GM12878 (cell line): ENCODE data around the gene SYNPO. TPM values are rescaled to one million over a fixed set of nuclear protein-coding genes. Genes with fewer than 3 reads are reported as not detected.

Experiments
- ATAC-seq: fragments of 200-7000 bp; cut with Tn5 transposase; 3 replicates; pipeline ENCODE4 v1.9.1; 2020; ENCODE audit warnings: mild to moderate bottlenecking, moderate library complexity
- BruUV-seq: library from RNA; stranded (reverse); fragments of 400-500 nt; replicated peaks from 2 replicates; lab custom pipeline; 2021; lab: Mats Ljungman, UMichigan
- CTCF ChIA-PET: fragments of 300-600 bp; sonication (Branson Sonifier 250); formaldehyde crosslinking; extraction: SDS; loops from one replicate; lab custom pipeline; 2021; ENCODE audit warnings: inconsistent platforms; lab: Yijun Ruan, JAX
- POLR2A ChIA-PET: fragments of 350-600 bp; formaldehyde crosslinking; extraction: SDS; loops from one replicate; lab custom pipeline; 2021; ENCODE audit warnings: inconsistent platforms; lab: Charles Lee
- RAD21 ChIA-PET: fragments of 300-600 bp; sonication (Branson Sonifier 250); formaldehyde crosslinking; loops from one replicate; lab custom pipeline; 2023; ENCODE audit warnings: antibody characterized with exemption; ENCODE audit not compliant: unreplicated experiment; lab: Charles Lee
- SMC1A ChIA-PET: fragments of 300-600 bp; sonication (Branson Sonifier 250); formaldehyde crosslinking; loops from one replicate; lab custom pipeline; 2023; ENCODE audit not compliant: unreplicated experiment, uncharacterized antibody; lab: Charles Lee
- DNase-seq: peaks from one replicate; pipeline ENCODE4 v3.0.0-alpha.2; 2011; ENCODE audit warnings: low read depth, low spot score
- FAIRE-seq: peaks from 3 replicates; lab custom pipeline; 2011; peaks lifted over from hg19 to GRCh38; lab: Jason Lieb, UNC
- H2AFZ ChIP-seq: 2 replicates; pipeline ENCODE4 v1.6.0; 2011; ENCODE audit warnings: low read depth, low read length, control low read depth; ENCODE audit not compliant: control insufficient read depth
- H3K27ac ChIP-seq: 2 replicates; pipeline ENCODE4 v1.5.1; 2011; ENCODE audit warnings: control low read depth; ENCODE audit not compliant: control insufficient read depth, insufficient read depth
- H3K27me3 ChIP-seq, 2 experiments: replicated peaks in 1 of 2; 2 replicates each; pipeline versions ENCODE4 v1.6.0 to v1.6.1; 2011; ENCODE audit warnings: low read length in 1 of 2; ENCODE audit not compliant: control insufficient read depth in 2 of 2, insufficient read depth in 2 of 2
- H3K36me3 ChIP-seq, 2 experiments: 2 replicates each; pipeline ENCODE4 v1.5.1; 2011; ENCODE audit warnings: low read length in 1 of 2; ENCODE audit not compliant: control insufficient read depth in 2 of 2, insufficient read depth in 2 of 2
- H3K4me1 ChIP-seq: 2 replicates; pipeline ENCODE4 v1.6.1; 2011; ENCODE audit warnings: mild to moderate bottlenecking, low read length, moderate library complexity, mixed read lengths; ENCODE audit not compliant: control insufficient read depth, insufficient read depth
- H3K4me2 ChIP-seq: 2 replicates; pipeline ENCODE4 v1.6.0; 2011; ENCODE audit warnings: control low read depth; ENCODE audit not compliant: control insufficient read depth, insufficient read depth
- H3K4me3 ChIP-seq: fragments of 200-600 bp; sonication (generic); 2 replicates; pipeline ENCODE4 v1.5.1; 2016
- H3K79me2 ChIP-seq: 2 replicates; pipeline ENCODE4 v1.6.0; 2011; ENCODE audit warnings: low read length; ENCODE audit not compliant: control insufficient read depth, insufficient read depth
- H3K9ac ChIP-seq: 2 replicates; pipeline ENCODE4 v1.8.0; 2011; ENCODE audit warnings: low read length, control low read depth, mixed read lengths; ENCODE audit not compliant: control insufficient read depth, insufficient read depth
- H3K9me3 ChIP-seq: replicated peaks from 3 replicates; pipeline ENCODE4 v1.5.1; 2011; ENCODE audit warnings: mild to moderate bottlenecking, low read length; ENCODE audit not compliant: control insufficient read depth, insufficient read depth
- H4K20me1 ChIP-seq: 2 replicates; pipeline ENCODE4 v1.6.0; 2011; ENCODE audit not compliant: control insufficient read depth, insufficient read depth
- EGR1 ChIP-seq, 2 experiments: IDR thresholded peaks; 1 replicate in 1 of 2; 2 replicates in 1 of 2; pipeline ENCODE4 v1.6.1; 2011 to 2012; ENCODE audit warnings: low read depth in 2 of 2, low read length in 2 of 2, borderline replicate concordance in 1 of 2, mild to moderate bottlenecking in 1 of 2, moderate library complexity in 1 of 2
- HDAC6 ChIP-seq: fragments of 200-600 bp; sonication (generic); IDR thresholded peaks from one replicate; pipeline ENCODE4 v1.8.0; 2017; ENCODE audit warnings: antibody characterized with exemption; ENCODE audit not compliant: unreplicated experiment
- JUND ChIP-seq: IDR thresholded peaks from 2 replicates; pipeline ENCODE4 v1.6.1; 2012; ENCODE audit warnings: low read depth, mild to moderate bottlenecking, low read length, improper control_type of control experiment, moderate library complexity
- NR2C2 ChIP-seq: IDR thresholded peaks from 2 replicates; pipeline ENCODE4 v1.6.1; 2011; ENCODE audit warnings: borderline replicate concordance, low read depth; ENCODE audit not compliant: control insufficient read depth, insufficient read length
- NRF1 ChIP-seq: conservative IDR thresholded peaks from 2 replicates; pipeline ENCODE4 v1.6.1; 2011; ENCODE audit warnings: mild to moderate bottlenecking, low read depth, low read length, improper control_type of control experiment
- RBBP5 ChIP-seq: fragments of 200-600 bp; sonication (generic); conservative IDR thresholded peaks from 2 replicates; pipeline ENCODE4 v1.6.1; 2016
- RELA ChIP-seq: fragments of 450-650 bp; IDR thresholded peaks from 2 replicates; pipeline ENCODE4 v1.8.0; 2014; ENCODE audit warnings: borderline replicate concordance; ENCODE audit not compliant: partially characterized antibody
- RFX5 ChIP-seq: IDR thresholded peaks from 2 replicates; pipeline ENCODE4 v1.6.1; 2011; ENCODE audit warnings: low read depth, low read length, improper control_type of control experiment
- TARDBP ChIP-seq: IDR thresholded peaks from 2 replicates; pipeline ENCODE4 v1.6.1; 2016; ENCODE audit warnings: borderline replicate concordance
- WRNIP1 ChIP-seq: IDR thresholded peaks from 2 replicates; pipeline ENCODE4 v1.6.1; 2011; ENCODE audit warnings: low read depth, low read length, improper control_type of control experiment, borderline replicate concordance
- ZZZ3 ChIP-seq: IDR thresholded peaks from 2 replicates; pipeline ENCODE4 v1.6.1; 2011; ENCODE audit warnings: low read depth; ENCODE audit not compliant: control insufficient read depth, insufficient read length
- WGBS: methylation state at CpG from one replicate; pipeline ENCODE4 v1.1.6; 2016; ENCODE audit warnings: low lambda C conversion rate; ENCODE audit not compliant: insufficient replicate concordance, insufficient coverage; ENCODE audit errors: missing lambda C conversion rate; 5-methylcytosine and 5-hydroxymethylcytosine counted together
- in situ Hi-C: fragments of 300-500 bp; cut with MboI; formaldehyde crosslinking; loops from 9 replicates; pipeline ENCODE4 v1.14.3; 2018; ENCODE audit warnings: mixed read lengths
- intact Hi-C: fragments of 100-400 bp; cut with micrococcal nuclease; formaldehyde crosslinking; loops from one replicate; pipeline ENCODE4 v1.14.2; 2022; ENCODE audit not compliant: unreplicated experiment
- polyA plus RNA-seq, 11 experiments: library from polyadenylated mRNA; depleted of rRNA in 4 of 11; unstranded in 6 of 11; stranded (reverse) in 5 of 11; fragments of >200 nt; fragmentation: Nextera tagmentation in 4 of 11; fragmentation: Illumina TruSeq in 1 of 11; extraction: Ambion mirVana in 4 of 11; extraction: Trizol in 1 of 11; gene quantifications; 1 replicate in 1 of 11; 2 replicates in 10 of 11; pipeline versions ENCODE4 v1.2.1 to v1.2.3, GENCODE V29; 2011 to 2016; ENCODE audit warnings: inconsistent platforms in 2 of 11, missing spikeins in 2 of 11, low read depth in 1 of 11
- total RNA-seq, 4 experiments: library from RNA; depleted of rRNA in 3 of 4; stranded (reverse); fragments of >200 nt in 3 of 4; fragmentation: Illumina TruSeq in 1 of 4; extraction: Trizol in 1 of 4; gene quantifications; 2 replicates each; pipeline versions ENCODE4 v1.2.1 to v1.2.3, GENCODE V29; 2013 to 2021
- TF ChIP-seq, protein P1 (sequence below): fragments of 150-350 bp; IDR thresholded peaks from 2 replicates; pipeline ENCODE4 v1.6.1; 2016; ENCODE audit warnings: low read depth, low read length
- TF ChIP-seq, protein P2 (sequence below): fragments of 450-650 bp; IDR thresholded peaks from 2 replicates; pipeline ENCODE4 v1.6.1; 2017; ENCODE audit warnings: antibody characterized with exemption, mild to moderate bottlenecking, moderate library complexity
- TF ChIP-seq, protein P3 (sequence below): fragments of 450-650 bp; IDR thresholded peaks from 2 replicates; pipeline ENCODE4 v1.6.1; 2017; ENCODE audit warnings: mild to moderate bottlenecking, moderate library complexity

SYNPO gene
- total and polyA plus RNA-seq, 10 of the 15 experiments (the other 5 are each of a cell fraction or from before 2014, with no cell fraction given) = 0.77 to 21.0 (median 3.9) TPM

DNA sequence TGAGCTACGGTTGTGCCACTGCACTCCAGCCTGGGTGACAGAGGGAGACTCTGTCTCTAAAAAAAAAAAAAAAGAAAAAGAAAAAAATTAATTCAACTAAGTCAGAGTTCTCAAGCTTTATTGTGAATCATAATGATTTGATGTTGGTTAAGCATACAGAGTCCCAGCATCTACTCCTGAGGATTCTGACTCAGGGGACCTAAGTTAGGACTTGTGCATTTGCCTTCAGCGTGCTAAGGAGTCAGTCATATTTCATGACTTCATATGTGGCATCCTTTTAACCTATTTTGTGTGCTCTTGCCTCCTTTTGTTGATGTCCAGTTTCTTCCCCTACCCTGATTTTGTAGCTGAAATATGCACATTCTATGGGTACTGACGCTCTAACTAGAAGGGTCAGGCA is 23.5 kb downstream of the SYNPO start:
- ChIA-PET CTCF (interaction anchor here (0.8 to 12.7 kb wide), 4 partner anchors 102 to 451 kb away, joined by 3 to 236 read pairs (median 3); no protein-coding TSS in a partner anchor), SMC1A (interaction anchor here (1.7 kb wide), 1 partner anchor 104 kb away, joined by 6 read pairs; no protein-coding TSS in a partner anchor), POLR2A (no interaction called here), RAD21 (interaction anchor here (0.8 to 1.0 kb wide), 2 partner anchors 74 to 102 kb away, joined by 3 read pairs; no protein-coding TSS in a partner anchor)
- TF ChIP-seq, protein P1, sequence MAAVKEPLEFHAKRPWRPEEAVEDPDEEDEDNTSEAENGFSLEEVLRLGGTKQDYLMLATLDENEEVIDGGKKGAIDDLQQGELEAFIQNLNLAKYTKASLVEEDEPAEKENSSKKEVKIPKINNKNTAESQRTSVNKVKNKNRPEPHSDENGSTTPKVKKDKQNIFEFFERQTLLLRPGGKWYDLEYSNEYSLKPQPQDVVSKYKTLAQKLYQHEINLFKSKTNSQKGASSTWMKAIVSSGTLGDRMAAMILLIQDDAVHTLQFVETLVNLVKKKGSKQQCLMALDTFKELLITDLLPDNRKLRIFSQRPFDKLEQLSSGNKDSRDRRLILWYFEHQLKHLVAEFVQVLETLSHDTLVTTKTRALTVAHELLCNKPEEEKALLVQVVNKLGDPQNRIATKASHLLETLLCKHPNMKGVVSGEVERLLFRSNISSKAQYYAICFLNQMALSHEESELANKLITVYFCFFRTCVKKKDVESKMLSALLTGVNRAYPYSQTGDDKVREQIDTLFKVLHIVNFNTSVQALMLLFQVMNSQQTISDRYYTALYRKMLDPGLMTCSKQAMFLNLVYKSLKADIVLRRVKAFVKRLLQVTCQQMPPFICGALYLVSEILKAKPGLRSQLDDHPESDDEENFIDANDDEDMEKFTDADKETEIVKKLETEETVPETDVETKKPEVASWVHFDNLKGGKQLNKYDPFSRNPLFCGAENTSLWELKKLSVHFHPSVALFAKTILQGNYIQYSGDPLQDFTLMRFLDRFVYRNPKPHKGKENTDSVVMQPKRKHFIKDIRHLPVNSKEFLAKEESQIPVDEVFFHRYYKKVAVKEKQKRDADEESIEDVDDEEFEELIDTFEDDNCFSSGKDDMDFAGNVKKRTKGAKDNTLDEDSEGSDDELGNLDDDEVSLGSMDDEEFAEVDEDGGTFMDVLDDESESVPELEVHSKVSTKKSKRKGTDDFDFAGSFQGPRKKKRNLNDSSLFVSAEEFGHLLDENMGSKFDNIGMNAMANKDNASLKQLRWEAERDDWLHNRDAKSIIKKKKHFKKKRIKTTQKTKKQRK = no peak
- TF ChIP-seq, protein P2, sequence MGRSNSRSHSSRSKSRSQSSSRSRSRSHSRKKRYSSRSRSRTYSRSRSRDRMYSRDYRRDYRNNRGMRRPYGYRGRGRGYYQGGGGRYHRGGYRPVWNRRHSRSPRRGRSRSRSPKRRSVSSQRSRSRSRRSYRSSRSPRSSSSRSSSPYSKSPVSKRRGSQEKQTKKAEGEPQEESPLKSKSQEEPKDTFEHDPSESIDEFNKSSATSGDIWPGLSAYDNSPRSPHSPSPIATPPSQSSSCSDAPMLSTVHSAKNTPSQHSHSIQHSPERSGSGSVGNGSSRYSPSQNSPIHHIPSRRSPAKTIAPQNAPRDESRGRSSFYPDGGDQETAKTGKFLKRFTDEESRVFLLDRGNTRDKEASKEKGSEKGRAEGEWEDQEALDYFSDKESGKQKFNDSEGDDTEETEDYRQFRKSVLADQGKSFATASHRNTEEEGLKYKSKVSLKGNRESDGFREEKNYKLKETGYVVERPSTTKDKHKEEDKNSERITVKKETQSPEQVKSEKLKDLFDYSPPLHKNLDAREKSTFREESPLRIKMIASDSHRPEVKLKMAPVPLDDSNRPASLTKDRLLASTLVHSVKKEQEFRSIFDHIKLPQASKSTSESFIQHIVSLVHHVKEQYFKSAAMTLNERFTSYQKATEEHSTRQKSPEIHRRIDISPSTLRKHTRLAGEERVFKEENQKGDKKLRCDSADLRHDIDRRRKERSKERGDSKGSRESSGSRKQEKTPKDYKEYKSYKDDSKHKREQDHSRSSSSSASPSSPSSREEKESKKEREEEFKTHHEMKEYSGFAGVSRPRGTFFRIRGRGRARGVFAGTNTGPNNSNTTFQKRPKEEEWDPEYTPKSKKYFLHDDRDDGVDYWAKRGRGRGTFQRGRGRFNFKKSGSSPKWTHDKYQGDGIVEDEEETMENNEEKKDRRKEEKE = no peak
- TF ChIP-seq RELA (no peak), HDAC6 (no peak), NRF1 (no peak), EGR1 (IDR thresholded peaks at IDR 0.05; ENCODE audit: borderline replicate concordance in 1 of 2, low read depth in 2 of 2, low read length in 2 of 2) (no peak), RBBP5 (no peak), JUND (no peak), TARDBP (no peak), ZZZ3 (no peak), WRNIP1 (no peak), RFX5 (no peak), NR2C2 (no peak)
- TF ChIP-seq, protein P3, sequence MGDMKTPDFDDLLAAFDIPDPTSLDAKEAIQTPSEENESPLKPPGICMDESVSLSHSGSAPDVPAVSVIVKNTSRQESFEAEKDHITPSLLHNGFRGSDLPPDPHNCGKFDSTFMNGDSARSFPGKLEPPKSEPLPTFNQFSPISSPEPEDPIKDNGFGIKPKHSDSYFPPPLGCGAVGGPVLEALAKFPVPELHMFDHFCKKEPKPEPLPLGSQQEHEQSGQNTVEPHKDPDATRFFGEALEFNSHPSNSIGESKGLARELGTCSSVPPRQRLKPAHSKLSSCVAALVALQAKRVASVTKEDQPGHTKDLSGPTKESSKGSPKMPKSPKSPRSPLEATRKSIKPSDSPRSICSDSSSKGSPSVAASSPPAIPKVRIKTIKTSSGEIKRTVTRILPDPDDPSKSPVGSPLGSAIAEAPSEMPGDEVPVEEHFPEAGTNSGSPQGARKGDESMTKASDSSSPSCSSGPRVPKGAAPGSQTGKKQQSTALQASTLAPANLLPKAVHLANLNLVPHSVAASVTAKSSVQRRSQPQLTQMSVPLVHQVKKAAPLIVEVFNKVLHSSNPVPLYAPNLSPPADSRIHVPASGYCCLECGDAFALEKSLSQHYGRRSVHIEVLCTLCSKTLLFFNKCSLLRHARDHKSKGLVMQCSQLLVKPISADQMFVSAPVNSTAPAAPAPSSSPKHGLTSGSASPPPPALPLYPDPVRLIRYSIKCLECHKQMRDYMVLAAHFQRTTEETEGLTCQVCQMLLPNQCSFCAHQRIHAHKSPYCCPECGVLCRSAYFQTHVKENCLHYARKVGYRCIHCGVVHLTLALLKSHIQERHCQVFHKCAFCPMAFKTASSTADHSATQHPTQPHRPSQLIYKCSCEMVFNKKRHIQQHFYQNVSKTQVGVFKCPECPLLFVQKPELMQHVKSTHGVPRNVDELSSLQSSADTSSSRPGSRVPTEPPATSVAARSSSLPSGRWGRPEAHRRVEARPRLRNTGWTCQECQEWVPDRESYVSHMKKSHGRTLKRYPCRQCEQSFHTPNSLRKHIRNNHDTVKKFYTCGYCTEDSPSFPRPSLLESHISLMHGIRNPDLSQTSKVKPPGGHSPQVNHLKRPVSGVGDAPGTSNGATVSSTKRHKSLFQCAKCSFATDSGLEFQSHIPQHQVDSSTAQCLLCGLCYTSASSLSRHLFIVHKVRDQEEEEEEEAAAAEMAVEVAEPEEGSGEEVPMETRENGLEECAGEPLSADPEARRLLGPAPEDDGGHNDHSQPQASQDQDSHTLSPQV = no peak
- no peaks in the 10 kb centered on the region for H3K9me3 ChIP-seq
- H3K36me3 ChIP-seq = no peaks in the 10 kb centered on the region
- H2AFZ ChIP-seq = no peak overlapping the region
- no peaks in the 10 kb centered on the region for H3K4me1 ChIP-seq
- 58% methylated on average over 3 of the region's 3 CpGs for WGBS
- no peak for DNase-seq
- H3K27ac ChIP-seq = no peak overlapping the region
- no peaks in the 10 kb centered on the region for H4K20me1 ChIP-seq
- intact Hi-C loops (no loop called here), in situ Hi-C loops (no loop called here)
- no peak for ATAC-seq
- no peak for FAIRE-seq
- BruUV-seq = no TSS peak
- H3K4me2 ChIP-seq = no peak overlapping the region
- no peaks in the 10 kb centered on the region for H3K79me2 ChIP-seq
- H3K4me3 ChIP-seq = no peak overlapping the region
- no peak overlapping the region for H3K9ac ChIP-seq
- no peaks in the 10 kb centered on the region; a peak in 1 of 4 replicates for H3K27me3 ChIP-seq
